ENCODE measurements around the gene ASRGL1.
"Not testable (repeated sequence)": the region's sequence is repeated elsewhere in the genome, so short reads cannot be mapped to it uniquely, and the experiment has no call there.

- not testable (repeated sequence) for TF ChIP-seq CTCF, POLR2A (IDR thresholded peaks at IDR 0.05)
These were observed 6.5 kb downstream of the ASRGL1 start for GRCh38 chr11:62343646-62344190.
